Natural killer cell (primary cell): ENCODE measurements around the gene MBNL3. TPM values are rescaled to one million over a fixed set of nuclear protein-coding genes. Genes with fewer than 3 reads are reported as not detected.

ENCODE experiments used
- ATAC-seq, 3 donors: fragments of 150-1000 bp in 2 of 3; fragments of 200-7000 bp in 1 of 3; cut with Tn5 transposase; 1 replicate in 1 of 3; 2 replicates in 2 of 3; pipeline ENCODE4 v1.10.0; 2021; ENCODE audit warnings: mild to moderate bottlenecking in 2 of 3, moderate library complexity in 2 of 3
- DNase-seq, 2 donors: peaks; one replicate each; pipeline versions ENCODE4 v3.0.0 to v3.0.0-alpha.2; 2013 to 2021; ENCODE audit warnings: mixed read lengths in 1 of 2
- H3K27ac ChIP-seq: one replicate; pipeline ENCODE4 v1.5.1; 2013; ENCODE audit warnings: mild to moderate bottlenecking, low read length
- H3K27me3 ChIP-seq: one replicate; pipeline ENCODE4 v1.6.1; 2013; ENCODE audit warnings: low read length; ENCODE audit not compliant: control insufficient read depth, insufficient read depth
- H3K36me3 ChIP-seq: one replicate; pipeline ENCODE4 v1.6.1; 2013; ENCODE audit warnings: low read length; ENCODE audit not compliant: control insufficient read depth, insufficient read depth
- H3K4me1 ChIP-seq: one replicate; pipeline ENCODE4 v1.6.1; 2013; ENCODE audit warnings: low read length; ENCODE audit not compliant: control insufficient read depth, insufficient read depth
- H3K4me3 ChIP-seq: one replicate; pipeline ENCODE4 v1.5.1; 2013; ENCODE audit warnings: low read length
- H3K9me3 ChIP-seq: one replicate; pipeline ENCODE4 v1.6.1; 2013; ENCODE audit warnings: low read length; ENCODE audit not compliant: control insufficient read depth, insufficient read depth
- H3K27ac Mint-ChIP-seq, 2 donors: one replicate each; pipeline ENCODE4 v1.8.0; 2022; ENCODE audit warnings: mild to moderate bottlenecking in 2 of 2, mixed read lengths in 2 of 2, moderate library complexity in 1 of 2
- H3K27me3 Mint-ChIP-seq, 2 donors: one replicate each; pipeline ENCODE4 v1.8.0; 2022; ENCODE audit warnings: low read depth in 2 of 2, mixed read lengths in 2 of 2
- H3K36me3 Mint-ChIP-seq: one replicate; pipeline ENCODE4 v1.8.0; 2022; ENCODE audit warnings: mixed read lengths
- H3K4me1 Mint-ChIP-seq, 2 donors: one replicate each; pipeline ENCODE4 v1.8.0; 2022; ENCODE audit warnings: mixed read lengths in 2 of 2
- H3K4me3 Mint-ChIP-seq: one replicate; pipeline ENCODE4 v1.8.0; 2022; ENCODE audit warnings: mild to moderate bottlenecking, moderate library complexity, mixed read lengths
- H3K9me3 Mint-ChIP-seq, 2 donors: one replicate each; pipeline ENCODE4 v1.8.0; 2022; ENCODE audit warnings: mixed read lengths in 2 of 2
- WGBS: methylation state at CpG from one replicate; pipeline ENCODE4 v1.1.7; 2013; ENCODE audit warnings: missing lambda C conversion rate; ENCODE audit not compliant: insufficient coverage; 5-methylcytosine and 5-hydroxymethylcytosine counted together
- intact Hi-C: fragments of 100-400 bp; cut with micrococcal nuclease; formaldehyde crosslinking; loops from one replicate; pipeline ENCODE4 v1.14.2; 2022
- total RNA-seq, 4 donors: library from RNA; stranded (reverse); fragments of 120-200 nt in 1 of 4; gene quantifications; one replicate each; pipeline versions ENCODE4 v1.2.3 to v1.2.4, GENCODE V29; 2013 to 2022
- TF ChIP-seq, protein P1 (sequence below): fragments of 200-600 bp; IDR thresholded peaks from one replicate; pipeline ENCODE4 v1.8.0; 2022; ENCODE audit warnings: antibody characterized with exemption

The MBNL3 gene
- total RNA-seq, 3 donors from 2014 or later (not counting 1 experiment from before 2014, with no cell fraction given), result 55.3 to 64.3 (median 59.3) TPM

DNA sequence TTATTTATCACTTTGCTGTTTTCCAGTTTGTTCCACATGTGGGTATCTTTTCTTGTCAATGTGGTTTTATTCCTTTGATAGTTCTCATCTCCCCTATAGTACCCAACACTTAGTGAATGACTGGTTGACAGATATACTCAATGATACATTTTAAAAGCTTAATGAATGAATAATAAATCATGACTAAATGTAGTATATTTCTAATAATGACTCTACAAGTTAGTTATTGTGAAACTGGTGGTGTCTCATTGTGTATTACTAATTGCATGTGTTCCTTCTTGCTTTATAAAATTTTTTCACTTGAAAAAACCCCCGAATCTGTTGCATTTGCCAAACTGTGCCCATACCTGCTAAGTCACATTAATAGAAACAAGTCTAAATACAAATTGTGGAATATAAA is 95.4 kb downstream of the MBNL3 start:
- no peak for DNase-seq
- H3K36me3 Mint-ChIP-seq, result no peaks in the 10 kb centered on the region
- TF ChIP-seq, protein P1, sequence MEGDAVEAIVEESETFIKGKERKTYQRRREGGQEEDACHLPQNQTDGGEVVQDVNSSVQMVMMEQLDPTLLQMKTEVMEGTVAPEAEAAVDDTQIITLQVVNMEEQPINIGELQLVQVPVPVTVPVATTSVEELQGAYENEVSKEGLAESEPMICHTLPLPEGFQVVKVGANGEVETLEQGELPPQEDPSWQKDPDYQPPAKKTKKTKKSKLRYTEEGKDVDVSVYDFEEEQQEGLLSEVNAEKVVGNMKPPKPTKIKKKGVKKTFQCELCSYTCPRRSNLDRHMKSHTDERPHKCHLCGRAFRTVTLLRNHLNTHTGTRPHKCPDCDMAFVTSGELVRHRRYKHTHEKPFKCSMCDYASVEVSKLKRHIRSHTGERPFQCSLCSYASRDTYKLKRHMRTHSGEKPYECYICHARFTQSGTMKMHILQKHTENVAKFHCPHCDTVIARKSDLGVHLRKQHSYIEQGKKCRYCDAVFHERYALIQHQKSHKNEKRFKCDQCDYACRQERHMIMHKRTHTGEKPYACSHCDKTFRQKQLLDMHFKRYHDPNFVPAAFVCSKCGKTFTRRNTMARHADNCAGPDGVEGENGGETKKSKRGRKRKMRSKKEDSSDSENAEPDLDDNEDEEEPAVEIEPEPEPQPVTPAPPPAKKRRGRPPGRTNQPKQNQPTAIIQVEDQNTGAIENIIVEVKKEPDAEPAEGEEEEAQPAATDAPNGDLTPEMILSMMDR, result no peak
- H3K36me3 ChIP-seq, result peaks cover 9% of the 10 kb centered on the region
- H3K27me3 ChIP-seq, result no peaks in the 10 kb centered on the region
- ATAC-seq, result no peak
- intact Hi-C loops, result no loop called here
- no peaks in the 10 kb centered on the region for H3K9me3 ChIP-seq
- no peak overlapping the region for H3K27ac ChIP-seq
- H3K9me3 Mint-ChIP-seq, result no peaks in the 10 kb centered on the region
- WGBS, result no CpG with 5 or more reads among the region's 1 CpG
- no peak overlapping the region for H3K4me3 ChIP-seq
- no peak overlapping the region for H3K27ac Mint-ChIP-seq
- no peaks in the 10 kb centered on the region for H3K4me1 ChIP-seq
- H3K27me3 Mint-ChIP-seq, result peaks cover 0 to 9% of the 10 kb centered on the region in 2 donors
- peaks cover 8% of the 10 kb centered on the region in 2 donors for H3K4me1 Mint-ChIP-seq
- no peak overlapping the region for H3K4me3 Mint-ChIP-seq

DNA sequence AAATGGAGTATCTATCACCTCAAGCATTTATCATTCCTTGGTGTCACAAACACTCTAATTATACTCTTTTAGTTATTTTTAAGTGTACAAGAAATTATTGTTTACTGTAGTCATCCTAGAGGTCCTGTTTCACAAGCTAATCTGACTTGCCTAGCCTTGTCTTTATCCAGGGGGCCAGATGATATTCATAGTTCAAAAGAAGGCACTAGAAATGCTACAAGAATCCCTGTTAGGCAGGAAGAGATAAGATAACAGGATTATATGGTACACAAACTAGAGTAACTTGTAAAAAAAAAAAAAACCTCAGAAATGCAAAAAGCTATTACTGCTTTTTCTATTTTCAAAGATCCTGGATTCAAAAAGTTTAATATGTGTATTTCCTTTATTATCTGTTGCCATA is 95.8 kb downstream of the MBNL3 start:
- H3K36me3 ChIP-seq, result peaks cover 9% of the 10 kb centered on the region
- ATAC-seq, result no peak
- H3K4me1 ChIP-seq, result no peaks in the 10 kb centered on the region
- Mint-ChIP-seq H3K9me3 (no peaks in the 10 kb centered on the region), H3K36me3 (no peaks in the 10 kb centered on the region), H3K27ac (peak overlapping the region in 1 of 2 donors; percentile 35), H3K4me3 (no peak overlapping the region), H3K4me1 (peaks cover 4% of the 10 kb centered on the region in 2 donors), H3K27me3 (peaks cover 0 to 5% of the 10 kb centered on the region in 2 donors)
- no peak overlapping the region for H3K4me3 ChIP-seq
- DNase-seq, result no peak
- TF ChIP-seq, protein P1, result no peak
- no peak overlapping the region for H3K27ac ChIP-seq
- no peaks in the 10 kb centered on the region for H3K9me3 ChIP-seq
- no peaks in the 10 kb centered on the region for H3K27me3 ChIP-seq
- intact Hi-C loops, result no loop called here

DNA sequence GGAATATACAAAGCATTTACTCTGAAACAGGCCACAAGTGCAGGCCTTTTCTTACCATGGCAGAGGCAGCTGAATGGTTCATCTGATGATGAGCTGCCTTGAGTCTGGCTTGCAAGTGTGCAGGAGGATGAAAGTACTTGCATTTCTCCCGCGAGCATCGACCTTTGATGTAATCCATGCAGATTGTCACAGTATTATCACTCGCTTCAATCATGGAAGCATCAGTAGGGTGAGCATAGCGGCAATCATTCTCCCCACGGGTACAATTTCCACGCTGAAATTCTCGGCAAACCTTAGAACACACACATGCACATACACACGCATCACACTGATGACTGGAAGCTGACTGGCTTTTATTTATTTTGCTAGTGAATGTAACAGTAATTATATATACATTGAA is 98.0 kb downstream of the MBNL3 start:
- Histone ChIP-seq H3K4me1 (no peaks in the 10 kb centered on the region), H3K9me3 (no peaks in the 10 kb centered on the region), H3K27ac (no peak overlapping the region), H3K4me3 (no peak overlapping the region), H3K27me3 (no peaks in the 10 kb centered on the region), H3K36me3 (peaks cover 9% of the 10 kb centered on the region)
- no peaks in the 10 kb centered on the region for H3K4me1 Mint-ChIP-seq
- no peaks in the 10 kb centered on the region for H3K9me3 Mint-ChIP-seq
- 98% methylated on average over 5 of the region's 9 CpGs for WGBS
- no peak overlapping the region for H3K4me3 Mint-ChIP-seq
- no peak overlapping the region for H3K27ac Mint-ChIP-seq
- TF ChIP-seq, protein P1, result no peak
- intact Hi-C loops, result no loop called here
- no peaks in the 10 kb centered on the region for H3K27me3 Mint-ChIP-seq
- ATAC-seq (no peak), DNase-seq (no peak)
- H3K36me3 Mint-ChIP-seq, result no peaks in the 10 kb centered on the region

DNA sequence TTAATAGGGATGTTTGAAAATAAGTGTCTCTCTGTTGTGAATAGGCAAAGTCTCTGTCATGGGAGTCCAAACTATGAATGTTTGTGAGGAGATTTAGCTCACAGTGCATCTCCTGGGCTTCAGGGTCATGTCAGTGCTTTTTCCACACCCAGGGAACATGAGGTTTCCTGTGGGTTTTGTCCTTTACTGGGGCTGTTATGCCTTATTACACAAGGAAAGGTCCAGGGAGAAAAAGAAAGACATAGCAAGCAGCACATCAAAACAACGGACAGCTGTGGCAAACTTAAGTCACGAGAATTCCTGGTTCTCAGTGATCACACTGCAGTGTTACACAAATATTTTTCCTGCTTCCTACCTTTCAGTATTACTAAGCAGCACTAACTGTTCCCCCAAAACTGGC is 99.4 kb downstream of the MBNL3 start:
- H3K4me1 Mint-ChIP-seq, result no peaks in the 10 kb centered on the region
- H3K4me3 Mint-ChIP-seq, result no peak overlapping the region
- no peaks in the 10 kb centered on the region for H3K9me3 Mint-ChIP-seq
- ATAC-seq, result no peak
- no peak overlapping the region for H3K4me3 ChIP-seq
- no peaks in the 10 kb centered on the region for H3K27me3 Mint-ChIP-seq
- no peak overlapping the region for H3K27ac Mint-ChIP-seq
- H3K36me3 Mint-ChIP-seq, result no peaks in the 10 kb centered on the region
- no peaks in the 10 kb centered on the region for H3K9me3 ChIP-seq
- intact Hi-C loops, result no loop called here
- H3K4me1 ChIP-seq, result no peaks in the 10 kb centered on the region
- no peak for DNase-seq
- H3K36me3 ChIP-seq, result peaks cover 9% of the 10 kb centered on the region
- H3K27me3 ChIP-seq, result no peaks in the 10 kb centered on the region
- WGBS, result 100% methylated on average over 2 of the region's 2 CpGs
- TF ChIP-seq, protein P1, result no peak
- H3K27ac ChIP-seq, result no peak overlapping the region
